ACC112 (cell line): Measurements from ENCODE around the gene SRRM5.

Source experiments
- H2AFZ ChIP-seq: fragments of 200-600 bp; sonication (generic); one replicate; pipeline ENCODE4 v1.6.0; 2017; ENCODE audit warnings: antibody characterized with exemption, low read length; ENCODE audit not compliant: unreplicated experiment
- H3K27ac ChIP-seq: fragments of 200-600 bp; sonication (generic); 2 replicates; pipeline ENCODE4 v1.5.1; 2014; ENCODE audit warnings: low read depth, mild to moderate bottlenecking, antibody characterized with exemption, low read length, moderate library complexity
- H3K27me3 ChIP-seq: fragments of 200-600 bp; sonication (generic); 2 replicates; pipeline ENCODE4 v1.6.1; 2014; ENCODE audit warnings: mild to moderate bottlenecking, antibody characterized with exemption, low read length, moderate library complexity, mixed read lengths; ENCODE audit not compliant: insufficient read depth
- H3K36me3 ChIP-seq: fragments of 200-600 bp; sonication (generic); 2 replicates; pipeline ENCODE4 v1.6.1; 2016; ENCODE audit warnings: mild to moderate bottlenecking, antibody characterized with exemption, low read length, moderate library complexity, mixed read lengths; ENCODE audit not compliant: insufficient read depth
- H3K4me1 ChIP-seq: fragments of 200-600 bp; sonication (generic); one replicate; pipeline ENCODE4 v1.6.1; 2016; ENCODE audit warnings: low read length, mixed read lengths; ENCODE audit not compliant: insufficient read depth, unreplicated experiment, control insufficient read depth
- H3K4me3 ChIP-seq: fragments of 200-600 bp; sonication (generic); 2 replicates; pipeline ENCODE4 v1.5.1; 2014; ENCODE audit warnings: mild to moderate bottlenecking, low read depth, low read length
- H3K79me2 ChIP-seq: fragments of 200-600 bp; sonication (generic); one replicate; pipeline ENCODE4 v1.6.0; 2016; ENCODE audit warnings: low read length; ENCODE audit not compliant: control insufficient read depth, unreplicated experiment, insufficient read depth

Gene SRRM5

DNA sequence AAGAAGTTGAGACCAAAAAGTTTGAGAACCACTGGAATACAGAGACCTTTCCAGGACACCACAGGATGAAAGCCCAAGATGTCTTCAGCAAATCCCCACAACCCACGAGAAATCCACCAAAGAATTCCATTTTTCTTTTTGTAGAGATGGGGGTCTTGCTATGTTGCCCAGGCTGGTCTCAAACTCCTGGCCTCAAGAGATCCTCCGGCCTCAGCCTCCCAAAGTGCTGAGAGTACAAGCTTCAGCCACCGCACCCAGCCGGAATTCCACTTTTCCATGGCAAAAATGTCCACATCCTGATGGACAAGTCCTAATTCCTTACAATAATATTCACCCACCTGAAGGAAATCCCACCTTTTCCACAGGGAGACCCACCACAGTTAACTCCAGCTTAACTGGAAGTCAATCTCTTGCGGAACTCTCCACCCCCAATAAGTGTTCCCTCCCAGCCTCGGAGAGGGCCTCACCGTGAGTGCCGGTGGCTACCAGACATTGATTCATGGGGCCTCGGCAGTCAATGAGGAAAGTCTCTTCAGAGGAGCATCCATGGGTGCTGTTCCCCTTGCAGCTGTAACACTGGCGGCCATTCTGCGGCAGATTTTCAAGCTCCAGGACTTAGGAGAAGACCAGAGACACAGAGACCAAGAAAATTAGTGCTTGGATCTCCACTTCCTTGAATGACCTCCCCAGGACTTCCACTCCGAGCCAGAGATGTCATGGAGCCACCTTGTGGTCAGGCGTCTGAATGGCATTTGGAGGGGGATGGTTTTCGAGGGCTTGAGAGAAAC lies 40.1 kb downstream of the SRRM5 start:
- peaks cover 2% of the 10 kb centered on the region for H3K79me2 ChIP-seq
- peaks cover 6% of the 10 kb centered on the region; the same call in 1 of the 2 replicates for H3K36me3 ChIP-seq
- no peak overlapping the region for H3K27ac ChIP-seq
- H2AFZ ChIP-seq, result no peak overlapping the region
- H3K4me1 ChIP-seq, result no peaks in the 10 kb centered on the region
- no peak overlapping the region for H3K4me3 ChIP-seq
- H3K27me3 ChIP-seq, result no peaks in the 10 kb centered on the region

DNA sequence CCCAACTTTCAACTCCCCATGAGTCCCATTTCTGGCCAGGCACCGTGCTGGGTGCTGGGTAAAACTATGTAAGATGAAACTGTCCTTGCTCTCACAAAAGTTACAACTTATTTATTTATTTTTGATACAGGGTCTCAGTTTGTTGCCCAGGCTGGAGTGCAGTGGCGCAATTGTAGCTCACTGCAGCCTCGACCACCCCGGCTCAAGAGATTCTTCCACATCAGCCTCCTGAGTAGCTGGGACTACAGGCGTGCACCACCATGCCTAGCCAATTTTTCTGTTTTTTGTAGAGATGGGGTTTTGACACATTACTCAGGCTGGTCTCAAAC lies 40.6 kb downstream of the SRRM5 start:
- Histone ChIP-seq H3K27me3 (no peaks in the 10 kb centered on the region), H3K36me3 (peaks cover 3% of the 10 kb centered on the region; the same call in 1 of the 2 replicates), H3K4me3 (no peak overlapping the region), H2AFZ (no peak overlapping the region), H3K79me2 (peaks cover 2% of the 10 kb centered on the region), H3K4me1 (no peaks in the 10 kb centered on the region), H3K27ac (no peak overlapping the region)

DNA sequence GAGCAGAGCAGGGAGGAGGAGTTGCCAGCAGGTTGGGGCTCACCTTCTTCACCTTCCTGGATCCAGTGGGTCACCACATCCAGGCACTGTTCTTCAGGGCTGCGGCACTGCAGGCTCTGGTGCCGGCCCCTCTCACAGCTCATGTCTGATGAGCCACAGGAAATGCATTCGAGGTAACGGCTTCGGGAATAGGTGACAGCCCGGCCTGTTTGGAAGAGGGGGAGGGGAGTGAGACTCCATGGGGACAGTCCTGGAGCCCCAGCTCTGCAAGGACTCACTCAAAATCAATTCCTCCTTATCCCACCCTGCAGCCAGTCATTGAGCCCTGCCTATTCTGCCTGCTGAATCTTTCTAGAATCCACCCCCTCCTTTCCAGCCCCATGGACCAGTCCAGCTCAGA lies 44.5 kb downstream of the SRRM5 start:
- Histone ChIP-seq H3K4me3 (no peak overlapping the region), H3K27me3 (no peaks in the 10 kb centered on the region), H3K27ac (no peak overlapping the region), H3K79me2 (peaks cover 9% of the 10 kb centered on the region), H3K36me3 (peaks cover 16% of the 10 kb centered on the region; the same call in 1 of the 2 replicates), H2AFZ (no peak overlapping the region), H3K4me1 (no peaks in the 10 kb centered on the region)

DNA sequence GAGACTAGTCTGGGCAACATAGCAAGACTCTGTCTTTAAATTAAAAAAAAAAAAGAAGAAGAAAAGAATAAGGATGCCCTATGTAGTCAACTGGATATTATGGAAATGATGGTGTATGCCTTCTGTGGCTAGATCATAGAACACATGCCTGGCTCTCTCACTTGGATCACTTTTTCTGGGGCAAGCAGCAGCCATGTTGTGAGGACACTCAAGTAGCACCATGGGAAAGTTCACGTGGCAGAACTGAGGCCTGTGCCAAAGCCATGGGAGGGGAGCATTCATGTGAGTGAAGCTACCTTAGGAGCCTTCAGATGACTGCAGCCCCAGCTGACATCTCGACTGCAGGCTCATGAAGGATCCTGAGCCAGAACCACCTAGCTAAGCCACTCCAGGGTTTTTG lies 46.1 kb downstream of the SRRM5 start:
- no peaks in the 10 kb centered on the region for H3K4me1 ChIP-seq
- H3K36me3 ChIP-seq, result peaks cover 16% of the 10 kb centered on the region; the same call in 1 of the 2 replicates
- H2AFZ ChIP-seq, result no peak overlapping the region
- no peak overlapping the region for H3K4me3 ChIP-seq
- H3K27ac ChIP-seq, result no peak overlapping the region
- no peaks in the 10 kb centered on the region for H3K27me3 ChIP-seq
- peaks cover 11% of the 10 kb centered on the region for H3K79me2 ChIP-seq

DNA sequence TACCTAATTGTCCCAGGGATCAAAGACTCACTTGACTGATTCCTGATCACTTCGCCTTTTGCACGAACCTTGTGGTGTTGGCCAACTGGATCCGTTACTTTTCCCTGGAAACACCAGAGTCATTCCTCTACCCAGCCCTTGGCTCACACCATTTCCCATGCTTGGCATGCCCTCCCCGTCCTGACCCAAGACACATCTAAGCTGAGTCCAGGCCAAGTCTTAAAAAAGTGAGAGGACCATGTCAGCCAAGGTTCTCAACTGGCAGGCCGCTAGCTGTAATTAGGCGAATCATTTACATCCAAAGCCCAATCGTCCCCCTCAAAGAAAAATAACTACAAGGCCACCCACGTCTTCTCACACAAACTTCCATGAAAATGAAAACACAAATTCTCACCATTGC lies 46.6 kb downstream of the SRRM5 start:
- Histone ChIP-seq H3K27ac (no peak overlapping the region), H3K79me2 (peaks cover 11% of the 10 kb centered on the region), H3K36me3 (peaks cover 16% of the 10 kb centered on the region; the same call in 1 of the 2 replicates), H3K4me3 (no peak overlapping the region), H2AFZ (no peak overlapping the region), H3K4me1 (no peaks in the 10 kb centered on the region), H3K27me3 (no peaks in the 10 kb centered on the region)

DNA sequence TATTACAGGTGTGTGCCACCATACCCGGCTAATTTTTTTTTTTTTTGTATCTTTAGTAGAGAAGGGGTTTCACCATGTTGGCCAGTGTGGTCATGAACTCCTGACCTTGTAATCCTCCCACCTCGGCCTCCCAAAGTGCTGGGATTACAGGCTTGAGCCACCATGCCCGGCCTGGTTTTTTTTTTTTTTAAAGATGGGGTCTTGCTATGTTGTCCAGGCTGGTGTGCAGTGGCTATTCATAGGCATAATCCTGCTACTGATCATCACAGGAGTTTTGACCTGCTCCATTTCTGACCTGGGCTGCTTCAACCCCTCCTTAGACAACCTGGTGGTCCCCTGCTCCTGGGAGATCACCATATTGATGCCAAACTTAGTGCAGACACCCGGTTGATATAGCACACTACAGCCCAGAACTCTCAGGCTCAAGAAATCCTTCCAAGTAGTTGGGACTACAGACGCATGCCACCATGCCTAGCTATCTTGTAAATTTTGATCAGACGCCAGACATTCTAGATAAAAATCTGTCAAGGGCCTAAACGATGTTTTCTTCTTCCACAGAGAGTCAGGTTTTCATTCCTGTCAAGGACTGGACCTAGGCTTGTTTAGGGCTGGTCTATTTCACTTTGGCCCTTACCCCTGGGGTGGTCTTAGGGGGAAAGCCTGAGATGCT lies 48.5 kb downstream of the SRRM5 start:
- Histone ChIP-seq H2AFZ (no peak overlapping the region), H3K79me2 (peaks cover 14% of the 10 kb centered on the region), H3K36me3 (peaks cover 21% of the 10 kb centered on the region; the same call in 1 of the 2 replicates), H3K27ac (no peak overlapping the region), H3K4me3 (no peak overlapping the region), H3K27me3 (no peaks in the 10 kb centered on the region), H3K4me1 (no peaks in the 10 kb centered on the region)

DNA sequence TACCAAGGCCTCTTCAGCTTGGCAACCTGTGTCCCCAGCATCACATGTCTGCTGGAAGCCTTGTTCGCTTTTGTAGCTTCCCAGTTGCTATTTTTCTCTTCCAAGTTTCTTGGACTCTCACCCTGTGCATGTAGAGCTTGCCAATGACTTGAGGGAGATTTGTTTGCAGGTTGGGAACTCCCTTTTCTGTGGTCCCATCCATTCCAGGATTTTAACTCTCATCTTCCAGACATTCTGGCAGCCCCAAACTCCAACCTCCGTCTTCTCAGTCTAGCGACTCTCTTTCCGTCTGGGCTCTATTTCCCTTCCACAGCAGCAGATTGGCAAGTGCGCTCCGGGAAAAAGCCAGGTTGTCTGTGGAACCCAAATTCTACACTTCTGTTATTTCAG lies 49.1 kb downstream of the SRRM5 start:
- Histone ChIP-seq H3K79me2 (peaks cover 14% of the 10 kb centered on the region), H3K36me3 (peaks cover 21% of the 10 kb centered on the region; the same call in 1 of the 2 replicates)

DNA sequence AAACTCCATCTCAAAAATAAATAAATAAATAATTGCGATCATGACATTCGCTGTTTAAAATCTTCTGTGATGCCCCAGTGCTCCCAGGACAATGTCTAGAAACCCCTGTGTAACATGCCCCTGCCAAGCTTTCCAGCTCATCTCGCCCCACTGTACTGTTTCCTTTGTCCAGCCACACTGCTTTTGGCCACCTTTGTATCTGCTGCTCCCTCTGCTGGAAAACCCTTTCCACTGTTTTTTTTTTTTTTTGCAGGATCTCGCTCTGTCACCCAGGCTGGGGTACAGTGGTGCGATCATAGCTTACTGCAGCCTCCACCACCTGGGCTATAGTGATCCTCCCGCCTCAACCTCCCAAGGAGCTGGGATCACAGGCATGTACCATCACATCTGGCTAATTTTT lies 50.6 kb downstream of the SRRM5 start:
- Histone ChIP-seq H3K36me3 (peaks cover 27% of the 10 kb centered on the region; the same call in 1 of the 2 replicates), H3K79me2 (peaks cover 19% of the 10 kb centered on the region), H3K4me3 (no peak overlapping the region), H3K27ac (no peak overlapping the region), H2AFZ (no peak overlapping the region), H3K27me3 (no peaks in the 10 kb centered on the region), H3K4me1 (no peaks in the 10 kb centered on the region)

More for the DNA sequence above, 49.1 kb downstream of the SRRM5 start:
- H3K27me3 ChIP-seq, result no peaks in the 10 kb centered on the region
- H2AFZ ChIP-seq, result no peak overlapping the region
- no peaks in the 10 kb centered on the region for H3K4me1 ChIP-seq
- no peak overlapping the region for H3K4me3 ChIP-seq
- no peak overlapping the region for H3K27ac ChIP-seq

DNA sequence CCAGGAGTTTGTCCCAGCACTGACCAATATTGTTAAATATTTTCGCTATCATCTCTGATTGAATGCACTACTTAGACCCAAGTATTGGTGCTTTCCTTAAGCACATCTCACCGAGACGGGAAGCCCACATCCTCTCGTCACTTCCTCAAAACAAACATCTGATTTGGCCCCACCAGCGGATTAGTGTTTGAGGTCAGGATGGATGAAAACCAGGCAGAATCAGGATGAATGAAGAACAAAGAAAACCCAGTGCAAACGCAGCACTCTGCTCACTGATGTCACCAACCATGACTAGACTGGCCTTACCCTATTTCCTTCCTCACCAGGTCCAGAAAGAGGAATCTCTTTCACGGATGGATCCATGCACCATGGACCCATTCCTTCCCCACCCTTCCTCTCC lies 52.1 kb downstream of the SRRM5 start:
- no peak overlapping the region for H2AFZ ChIP-seq
- H3K36me3 ChIP-seq, result peaks cover 20% of the 10 kb centered on the region; the same call in 1 of the 2 replicates
- no peaks in the 10 kb centered on the region for H3K27me3 ChIP-seq
- no peak overlapping the region for H3K4me3 ChIP-seq
- H3K4me1 ChIP-seq, result no peaks in the 10 kb centered on the region
- no peak overlapping the region for H3K27ac ChIP-seq
- H3K79me2 ChIP-seq, result peaks cover 18% of the 10 kb centered on the region
